Measurements from ENCODE around the gene LHFPL2.

GRCh38 chr5:78504704-78505677 lies 143.6 kb downstream of the LHFPL2 start:
- TF ChIP-seq CTCF (IDR thresholded peaks at IDR 0.05) (no peak), POLR2A (IDR thresholded peaks at IDR 0.05) (no peak)

All from uterus (tissue), 2 donors.